Measurements from ENCODE around the gene ISCA1.

The ISCA1 gene

GRCh38 chr9:86222667-86223066 is 59.7 kb downstream of the ISCA1 start:
- no peak for DNase-seq (ENCODE audit: low read depth)

- DNase-seq (ENCODE audit: low read depth) = no peak
Measured at GRCh38 chr9:86219606-86220005, 62.7 kb downstream of the ISCA1 start.

GRCh38 chr9:86217076-86217755 is 65.1 kb downstream of the ISCA1 start:
- DNase-seq (ENCODE audit: low read depth) = no peak
